ENCODE results near the gene TNS3.

DNA sequence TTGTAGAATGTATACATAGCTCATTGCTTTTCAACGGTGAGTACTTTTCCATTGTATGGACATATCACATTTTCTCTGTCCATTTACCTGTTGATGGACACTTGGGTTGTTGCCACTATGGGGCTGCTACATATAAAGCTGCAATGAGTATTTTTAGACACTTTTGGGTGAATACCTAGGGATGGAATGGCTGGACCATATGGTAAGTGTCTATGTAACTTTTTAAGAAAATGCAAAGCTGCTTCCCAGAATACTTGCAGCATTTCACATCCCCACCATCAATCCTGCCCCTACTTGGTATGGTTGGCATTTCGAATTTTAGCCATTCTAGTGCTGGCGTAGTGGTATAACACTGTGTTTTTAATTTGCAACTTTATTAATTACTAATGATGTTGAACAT lies 274.6 kb downstream of the TNS3 start:
- TF ChIP-seq, protein P1, sequence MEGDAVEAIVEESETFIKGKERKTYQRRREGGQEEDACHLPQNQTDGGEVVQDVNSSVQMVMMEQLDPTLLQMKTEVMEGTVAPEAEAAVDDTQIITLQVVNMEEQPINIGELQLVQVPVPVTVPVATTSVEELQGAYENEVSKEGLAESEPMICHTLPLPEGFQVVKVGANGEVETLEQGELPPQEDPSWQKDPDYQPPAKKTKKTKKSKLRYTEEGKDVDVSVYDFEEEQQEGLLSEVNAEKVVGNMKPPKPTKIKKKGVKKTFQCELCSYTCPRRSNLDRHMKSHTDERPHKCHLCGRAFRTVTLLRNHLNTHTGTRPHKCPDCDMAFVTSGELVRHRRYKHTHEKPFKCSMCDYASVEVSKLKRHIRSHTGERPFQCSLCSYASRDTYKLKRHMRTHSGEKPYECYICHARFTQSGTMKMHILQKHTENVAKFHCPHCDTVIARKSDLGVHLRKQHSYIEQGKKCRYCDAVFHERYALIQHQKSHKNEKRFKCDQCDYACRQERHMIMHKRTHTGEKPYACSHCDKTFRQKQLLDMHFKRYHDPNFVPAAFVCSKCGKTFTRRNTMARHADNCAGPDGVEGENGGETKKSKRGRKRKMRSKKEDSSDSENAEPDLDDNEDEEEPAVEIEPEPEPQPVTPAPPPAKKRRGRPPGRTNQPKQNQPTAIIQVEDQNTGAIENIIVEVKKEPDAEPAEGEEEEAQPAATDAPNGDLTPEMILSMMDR (IDR thresholded peaks at IDR 0.05 in 8 of 11, conservative IDR thresholded peaks at IDR 0.05 in 3 of 11) = peak in 1 of 11 experiments; percentile 3
- TF ChIP-seq POLR2AphosphoS5 (IDR thresholded peaks at IDR 0.05) (no peak), POLR2A (IDR thresholded peaks at IDR 0.05) (no peak)

Data from spleen (tissue), 7 donors.